DOHH2 (cell line): ENCODE results near the gene ITGBL1.

ENCODE experiments used
- H3F3A ChIP-seq: fragments of 200-600 bp; sonication (generic), shearing (Covaris generic); 2 replicates; pipeline ENCODE4 v1.6.0; 2016; ENCODE audit warnings: antibody characterized with exemption, mild to moderate bottlenecking; ENCODE audit not compliant: control insufficient read depth, insufficient read depth
- H3K27ac ChIP-seq: fragments of 200-600 bp; sonication (generic); 2 replicates; pipeline ENCODE4 v1.5.1; 2014; ENCODE audit warnings: low read depth, mild to moderate bottlenecking, low read length, moderate library complexity
- H3K27me3 ChIP-seq: fragments of 200-600 bp; sonication (generic); 2 replicates; pipeline ENCODE4 v1.6.1; 2014; ENCODE audit warnings: mild to moderate bottlenecking, low read length, mixed read lengths; ENCODE audit not compliant: control insufficient read depth
- H3K36me3 ChIP-seq: fragments of 200-600 bp; sonication (generic); 2 replicates; pipeline ENCODE4 v1.6.1; 2014; ENCODE audit warnings: mild to moderate bottlenecking, low read length, moderate library complexity, mixed read lengths; ENCODE audit not compliant: control insufficient read depth
- H3K4me1 ChIP-seq: fragments of 200-600 bp; sonication (generic); 2 replicates; pipeline ENCODE4 v1.6.1; 2014; ENCODE audit warnings: mild to moderate bottlenecking, low read length, mixed read lengths; ENCODE audit not compliant: control insufficient read depth
- H3K4me2 ChIP-seq: fragments of 200-600 bp; sonication (generic); 2 replicates; pipeline ENCODE4 v1.6.0; 2014; ENCODE audit warnings: mild to moderate bottlenecking, low read length, moderate library complexity
- H3K4me3 ChIP-seq: fragments of 200-600 bp; sonication (generic); 2 replicates; pipeline ENCODE4 v1.5.1; 2014; ENCODE audit warnings: mild to moderate bottlenecking, low read length, mixed read lengths
- H3K79me2 ChIP-seq: fragments of 200-600 bp; sonication (generic); 2 replicates; pipeline ENCODE4 v1.6.1; 2014; ENCODE audit warnings: mild to moderate bottlenecking, low read length, mixed read lengths; ENCODE audit not compliant: control insufficient read depth
- H3K9me2 ChIP-seq: fragments of 200-600 bp; sonication (generic); replicated peaks from 2 replicates; pipeline ENCODE4 v1.6.1; 2014; ENCODE audit warnings: mild to moderate bottlenecking, low read length, mixed read lengths; ENCODE audit not compliant: control insufficient read depth
- H3K9me3 ChIP-seq: fragments of 200-600 bp; sonication (generic); 2 replicates; pipeline ENCODE4 v1.6.1; 2014; ENCODE audit warnings: antibody characterized with exemption, low read length, mixed read lengths; ENCODE audit not compliant: control insufficient read depth, insufficient read depth
- H4K20me1 ChIP-seq: fragments of 200-600 bp; sonication (generic); 2 replicates; pipeline ENCODE4 v1.6.0; 2014; ENCODE audit warnings: low read depth, mild to moderate bottlenecking, antibody characterized with exemption, low read length, moderate library complexity; ENCODE audit not compliant: control insufficient read depth, insufficient read depth
- EZH2phosphoT487 ChIP-seq: fragments of 200-600 bp; sonication (generic); IDR thresholded peaks from 2 replicates; pipeline ENCODE4 v1.6.1; 2017; ENCODE audit warnings: borderline replicate concordance, mild to moderate bottlenecking, antibody characterized with exemption, low read length, moderate library complexity, mixed read lengths
- TF ChIP-seq, protein P1 (sequence below): fragments of 200-600 bp; sonication (generic); IDR thresholded peaks from one replicate; pipeline ENCODE4 v1.5.1; 2014; ENCODE audit warnings: antibody characterized with exemption, mild to moderate bottlenecking, low read depth, low read length; ENCODE audit not compliant: poor library complexity, severe bottlenecking

The ITGBL1 gene

DNA sequence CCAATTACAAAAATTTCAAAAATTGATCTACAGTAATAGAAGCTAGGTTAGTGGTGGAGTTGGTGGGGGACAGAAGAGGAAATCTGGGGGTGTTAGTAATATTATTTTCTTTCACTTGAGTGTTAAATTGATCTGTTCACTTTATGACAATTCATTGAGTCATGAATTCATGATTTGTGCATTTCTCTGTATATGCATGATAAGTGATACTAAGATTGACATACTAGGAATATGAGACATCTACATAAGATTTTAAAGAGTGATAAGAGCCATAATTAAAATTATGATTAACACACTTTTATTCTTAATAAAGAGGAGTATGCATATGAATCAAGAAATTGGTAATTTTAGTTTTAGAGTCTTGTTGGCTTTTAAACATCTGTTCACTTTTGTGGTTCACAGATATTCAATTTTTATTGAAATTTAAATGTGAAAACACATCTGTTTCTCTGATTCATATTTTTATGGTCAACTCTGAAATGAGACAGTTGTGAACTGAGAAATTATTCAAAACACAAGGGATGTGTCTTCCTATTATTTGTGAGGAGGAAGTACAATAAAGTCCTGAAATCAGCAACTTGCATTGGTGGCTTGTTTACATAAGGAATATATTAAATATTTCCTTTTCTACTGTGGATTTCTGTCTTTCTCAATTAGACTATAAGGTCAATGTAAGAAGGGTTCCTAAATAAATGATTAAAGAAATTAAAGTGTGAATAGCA lies 196.5 kb downstream of the ITGBL1 start:
- H3K27me3 ChIP-seq = no peaks in the 10 kb centered on the region
- no peak overlapping the region for H3K4me2 ChIP-seq
- no peaks in the 10 kb centered on the region for H3K79me2 ChIP-seq
- H3K36me3 ChIP-seq = no peaks in the 10 kb centered on the region
- no peaks in the 10 kb centered on the region for H3K9me2 ChIP-seq
- H3K27ac ChIP-seq = no peak overlapping the region
- no peak overlapping the region for H3K4me3 ChIP-seq
- H3K4me1 ChIP-seq = no peaks in the 10 kb centered on the region
- TF ChIP-seq, protein P1, sequence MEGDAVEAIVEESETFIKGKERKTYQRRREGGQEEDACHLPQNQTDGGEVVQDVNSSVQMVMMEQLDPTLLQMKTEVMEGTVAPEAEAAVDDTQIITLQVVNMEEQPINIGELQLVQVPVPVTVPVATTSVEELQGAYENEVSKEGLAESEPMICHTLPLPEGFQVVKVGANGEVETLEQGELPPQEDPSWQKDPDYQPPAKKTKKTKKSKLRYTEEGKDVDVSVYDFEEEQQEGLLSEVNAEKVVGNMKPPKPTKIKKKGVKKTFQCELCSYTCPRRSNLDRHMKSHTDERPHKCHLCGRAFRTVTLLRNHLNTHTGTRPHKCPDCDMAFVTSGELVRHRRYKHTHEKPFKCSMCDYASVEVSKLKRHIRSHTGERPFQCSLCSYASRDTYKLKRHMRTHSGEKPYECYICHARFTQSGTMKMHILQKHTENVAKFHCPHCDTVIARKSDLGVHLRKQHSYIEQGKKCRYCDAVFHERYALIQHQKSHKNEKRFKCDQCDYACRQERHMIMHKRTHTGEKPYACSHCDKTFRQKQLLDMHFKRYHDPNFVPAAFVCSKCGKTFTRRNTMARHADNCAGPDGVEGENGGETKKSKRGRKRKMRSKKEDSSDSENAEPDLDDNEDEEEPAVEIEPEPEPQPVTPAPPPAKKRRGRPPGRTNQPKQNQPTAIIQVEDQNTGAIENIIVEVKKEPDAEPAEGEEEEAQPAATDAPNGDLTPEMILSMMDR = no peak
- no peak for TF ChIP-seq EZH2phosphoT487
- no peaks in the 10 kb centered on the region; the same call in 1 of the 2 replicates for H3K9me3 ChIP-seq
- no peaks in the 10 kb centered on the region for H4K20me1 ChIP-seq
- H3F3A ChIP-seq = no peaks in the 10 kb centered on the region

DNA sequence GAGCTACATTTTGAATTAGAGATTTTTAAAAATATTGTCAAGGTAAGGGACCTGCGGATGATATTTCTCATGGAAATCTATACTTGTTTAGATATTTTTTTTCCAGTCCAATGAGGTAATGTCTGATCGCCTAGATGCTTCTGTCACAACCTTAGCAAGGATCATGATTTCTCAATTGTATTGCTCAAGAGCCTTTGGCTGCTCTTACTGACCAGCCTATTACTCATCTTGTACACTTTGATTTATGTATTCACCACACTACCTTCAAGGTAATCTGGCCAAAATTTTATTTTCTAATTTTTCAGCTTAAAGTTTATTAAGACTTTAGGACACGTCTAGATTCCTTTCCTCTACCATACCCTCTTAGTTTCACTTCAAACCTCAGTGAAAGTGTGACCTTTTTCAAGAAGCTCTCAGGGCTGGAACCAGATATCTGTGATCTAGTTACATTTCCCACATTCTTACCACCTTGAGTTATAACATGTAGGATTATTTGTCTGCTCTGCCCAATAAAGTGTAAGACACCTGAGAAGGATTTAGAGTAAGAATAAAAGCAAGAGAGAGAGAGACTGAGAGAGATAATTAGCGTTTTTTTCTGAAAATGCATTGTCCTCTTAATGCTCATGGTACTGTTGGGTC lies 197.1 kb downstream of the ITGBL1 start:
- H3K4me3 ChIP-seq = no peak overlapping the region
- H3K79me2 ChIP-seq = no peaks in the 10 kb centered on the region
- H3K27me3 ChIP-seq = no peaks in the 10 kb centered on the region
- no peak overlapping the region for H3K4me2 ChIP-seq
- no peaks in the 10 kb centered on the region for H4K20me1 ChIP-seq
- no peaks in the 10 kb centered on the region for H3K36me3 ChIP-seq
- no peaks in the 10 kb centered on the region for H3K4me1 ChIP-seq
- no peaks in the 10 kb centered on the region for H3F3A ChIP-seq
- TF ChIP-seq EZH2phosphoT487 = no peak
- H3K27ac ChIP-seq = no peak overlapping the region
- H3K9me3 ChIP-seq = no peaks in the 10 kb centered on the region; the same call in 1 of the 2 replicates
- no peaks in the 10 kb centered on the region for H3K9me2 ChIP-seq

DNA sequence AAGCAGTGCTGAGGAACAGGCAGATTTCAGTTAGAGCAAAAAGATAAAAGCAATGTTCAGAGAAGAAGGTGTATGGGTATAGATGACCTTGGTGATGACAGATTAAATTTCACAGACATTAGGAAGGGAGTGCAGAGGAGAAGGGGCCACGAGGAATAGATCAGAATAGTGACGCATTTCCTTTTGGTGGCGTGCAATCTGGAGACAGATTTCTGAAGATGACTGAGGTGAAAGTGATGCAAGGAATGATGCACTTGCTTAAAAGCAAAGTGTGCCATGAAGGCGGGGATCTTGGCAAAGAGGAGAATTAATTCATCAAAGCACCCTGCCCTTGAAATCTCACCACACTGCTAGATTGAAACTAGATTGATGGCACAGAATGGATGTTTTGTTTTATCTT lies 202.4 kb downstream of the ITGBL1 start:
- H3K4me1 ChIP-seq = no peaks in the 10 kb centered on the region
- H3K36me3 ChIP-seq = no peaks in the 10 kb centered on the region
- TF ChIP-seq EZH2phosphoT487 = no peak
- TF ChIP-seq, protein P1 = no peak
- H3K27me3 ChIP-seq = no peaks in the 10 kb centered on the region
- no peaks in the 10 kb centered on the region for H3K79me2 ChIP-seq
- no peak overlapping the region for H3K4me2 ChIP-seq
- H3K4me3 ChIP-seq = no peak overlapping the region
- no peak overlapping the region for H3K27ac ChIP-seq
- no peaks in the 10 kb centered on the region for H3K9me2 ChIP-seq
- H3F3A ChIP-seq = no peaks in the 10 kb centered on the region
- no peaks in the 10 kb centered on the region for H3K9me3 ChIP-seq
- no peaks in the 10 kb centered on the region for H4K20me1 ChIP-seq

DNA sequence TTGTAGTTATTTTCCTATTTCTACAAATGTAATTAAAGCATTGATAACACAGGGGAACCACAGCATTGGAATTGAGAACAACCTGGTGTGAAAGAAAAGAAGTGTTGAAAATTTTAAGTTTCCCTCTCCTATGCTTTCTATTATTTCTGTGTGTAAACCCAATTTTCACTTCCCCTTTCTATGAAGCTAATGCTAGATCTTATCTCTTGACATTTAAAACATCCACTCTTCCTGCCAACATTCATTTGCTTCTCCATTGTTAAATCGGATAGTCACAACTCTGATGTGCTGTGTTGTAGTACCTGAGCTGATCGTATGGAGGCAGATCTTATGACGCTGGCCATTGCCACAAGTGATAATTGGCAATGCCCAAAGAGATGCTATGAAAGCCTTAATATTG lies 203.0 kb downstream of the ITGBL1 start:
- Histone ChIP-seq H3K4me1 (no peaks in the 10 kb centered on the region), H3K4me2 (no peak overlapping the region), H4K20me1 (no peaks in the 10 kb centered on the region), H3F3A (no peaks in the 10 kb centered on the region), H3K4me3 (no peak overlapping the region), H3K27me3 (no peaks in the 10 kb centered on the region), H3K27ac (no peak overlapping the region), H3K9me2 (no peaks in the 10 kb centered on the region), H3K79me2 (no peaks in the 10 kb centered on the region), H3K36me3 (no peaks in the 10 kb centered on the region), H3K9me3 (no peaks in the 10 kb centered on the region)
- no peak for TF ChIP-seq EZH2phosphoT487
- TF ChIP-seq, protein P1 = no peak
